NCI-H2196 (cell line): Measurements from ENCODE around the gene APOC3.
A peak's percentile ranks its signal among the peaks of the same experiment; 100 is the strongest.

ENCODE experiments used
- DNase-seq: peaks from one replicate; lab custom pipeline; 2025; ENCODE audit not compliant: unreplicated experiment; lab: John Stamatoyannopoulos, UW

Gene APOC3

GRCh38 chr11:116843661-116844060 is 14.0 kb downstream of the APOC3 start:
- no peak for DNase-seq

GRCh38 chr11:116844722-116845121 is 15.0 kb downstream of the APOC3 start:
- no peak for DNase-seq

- no peak for DNase-seq
Observed at GRCh38 chr11:116847612-116848011, 17.9 kb downstream of the APOC3 start.

- no peak for DNase-seq
Observed at GRCh38 chr11:116849060-116849459, 19.4 kb downstream of the APOC3 start.

GRCh38 chr11:116849486-116849885 is 19.8 kb downstream of the APOC3 start:
- DNase-seq = no peak

GRCh38 chr11:116851626-116852025 is 21.9 kb downstream of the APOC3 start:
- DNase-seq = no peak

DNA sequence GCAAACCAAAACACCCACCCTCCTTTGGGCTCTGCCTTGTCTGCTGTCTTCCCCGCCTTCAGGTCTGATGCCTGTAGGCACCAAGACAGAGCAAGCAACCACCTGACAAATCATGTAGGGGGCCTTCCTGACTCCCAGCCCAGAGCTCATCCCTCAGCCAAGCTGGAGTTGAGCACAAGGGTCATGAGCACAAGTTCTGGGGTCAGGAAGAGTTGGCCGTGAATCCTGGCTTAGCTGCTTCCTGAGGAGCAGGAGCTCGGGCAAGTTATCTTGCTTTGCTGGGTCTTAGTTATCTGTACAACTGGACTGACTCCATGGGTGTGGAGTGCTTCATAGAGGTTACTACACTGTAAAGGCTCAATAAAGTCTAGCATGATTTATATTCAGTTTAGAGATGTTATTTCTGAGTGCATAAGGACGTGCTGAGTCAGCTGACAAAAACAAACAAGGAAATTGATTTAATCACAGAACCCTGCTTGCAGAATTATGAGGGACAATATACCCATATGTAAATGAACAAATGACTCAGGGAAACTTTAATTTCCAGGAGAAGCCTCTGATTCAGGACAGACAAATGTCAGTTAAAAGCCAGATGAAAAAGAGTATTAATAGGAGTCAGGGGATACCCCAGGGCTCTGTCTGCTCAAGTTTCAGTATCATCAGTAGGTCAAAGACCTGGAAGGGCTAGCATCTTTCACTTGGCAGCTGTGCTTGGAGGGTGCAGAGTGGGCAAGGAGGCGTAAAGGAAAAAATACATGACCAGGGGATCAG is 22.7 kb downstream of the APOC3 start:
- no peak for DNase-seq

DNA sequence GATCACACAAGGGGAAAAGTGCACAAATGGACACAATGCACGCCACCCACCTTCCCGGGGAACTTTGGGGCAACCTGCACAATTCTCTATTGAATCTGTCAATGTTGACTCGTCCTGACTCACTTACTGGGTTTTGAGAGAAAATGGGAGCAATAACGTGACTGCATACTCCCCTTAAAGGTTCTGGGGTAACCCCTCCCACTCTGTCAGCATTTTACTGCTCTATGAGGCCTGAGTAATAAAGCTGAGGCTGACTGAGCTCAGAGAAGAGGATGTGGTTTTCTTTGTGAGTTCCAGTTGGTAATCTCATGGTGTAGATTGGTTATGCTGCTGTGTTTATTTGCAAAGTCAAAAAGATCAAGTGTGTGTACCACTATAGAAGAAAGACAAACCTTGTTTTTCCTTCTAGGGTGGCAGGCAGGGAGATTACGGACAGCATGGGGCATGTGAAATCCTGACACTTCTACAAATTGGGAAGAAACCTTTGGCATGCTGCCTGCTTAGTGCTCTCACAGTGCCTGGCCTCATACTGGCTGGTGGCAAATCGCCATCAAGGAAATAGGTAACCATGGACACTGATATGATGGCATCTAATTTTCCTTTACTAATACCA is 23.9 kb downstream of the APOC3 start:
- peak; percentile 76 for DNase-seq

DNA sequence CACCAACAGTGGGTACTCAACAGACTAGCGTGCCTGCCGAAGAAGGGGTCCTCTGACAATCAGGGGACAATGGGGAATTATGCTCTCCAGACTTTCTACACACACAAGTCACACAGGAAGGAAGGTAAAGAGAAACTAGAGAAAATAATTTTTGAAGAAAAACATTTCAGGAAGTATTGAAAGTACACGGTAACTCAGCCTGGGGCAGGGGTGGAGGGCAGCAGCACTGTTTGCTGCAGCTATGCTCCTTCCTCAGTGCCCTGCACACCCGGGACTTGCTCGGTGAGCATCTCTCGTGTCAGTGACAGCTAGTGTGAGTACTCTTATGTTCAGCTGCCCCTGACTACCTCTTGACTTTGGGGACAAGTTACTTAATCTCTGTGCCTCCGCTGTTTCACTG is 25.7 kb downstream of the APOC3 start:
- DNase-seq = no peak

- no peak for DNase-seq
Observed at GRCh38 chr11:116856423-116856822, 26.7 kb downstream of the APOC3 start.

GRCh38 chr11:116857316-116857715 is 27.6 kb downstream of the APOC3 start:
- no peak for DNase-seq

DNA sequence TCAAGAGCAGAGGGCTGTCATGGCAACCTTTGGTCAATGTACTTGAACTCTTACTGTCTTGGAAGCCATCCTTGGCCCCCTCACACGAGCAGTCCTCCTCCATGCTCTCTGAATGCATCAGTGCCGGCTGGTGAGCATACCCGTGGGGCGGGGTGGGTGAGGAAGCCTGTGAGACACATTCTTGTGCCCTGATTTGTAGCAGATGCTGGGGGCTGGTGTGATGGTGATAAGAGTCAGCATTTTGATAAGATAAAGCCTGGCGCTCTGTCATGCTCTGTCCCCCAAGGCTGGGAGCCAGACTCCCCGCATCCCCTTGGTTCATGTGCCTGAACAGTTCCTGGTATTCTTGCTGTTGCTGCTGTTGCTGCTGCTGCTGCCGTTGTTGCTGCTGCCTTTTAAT is 28.2 kb downstream of the APOC3 start:
- DNase-seq = no peak

DNA sequence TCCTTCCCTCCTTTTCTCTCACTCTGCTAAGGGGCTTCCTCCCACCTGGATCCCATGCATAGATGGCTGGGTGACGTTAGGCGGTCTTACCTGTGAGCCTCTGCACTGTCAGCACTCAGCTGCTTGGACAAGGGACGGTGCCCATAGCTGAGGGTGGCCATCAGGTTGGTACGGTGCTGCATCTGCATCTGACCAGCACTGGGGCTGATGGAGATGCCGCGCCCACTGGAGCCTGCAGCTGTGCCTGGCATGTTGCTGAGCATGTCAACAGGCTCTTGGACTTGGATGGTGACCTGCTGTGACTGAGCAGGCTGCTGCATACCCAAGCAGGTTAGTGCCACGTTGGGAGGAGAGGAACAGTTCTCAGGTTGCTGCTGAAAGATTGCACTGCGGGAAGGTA is 29.5 kb downstream of the APOC3 start:
- DNase-seq = no peak

- no peak for DNase-seq
Observed at GRCh38 chr11:116860303-116860702, 30.6 kb downstream of the APOC3 start.

DNA sequence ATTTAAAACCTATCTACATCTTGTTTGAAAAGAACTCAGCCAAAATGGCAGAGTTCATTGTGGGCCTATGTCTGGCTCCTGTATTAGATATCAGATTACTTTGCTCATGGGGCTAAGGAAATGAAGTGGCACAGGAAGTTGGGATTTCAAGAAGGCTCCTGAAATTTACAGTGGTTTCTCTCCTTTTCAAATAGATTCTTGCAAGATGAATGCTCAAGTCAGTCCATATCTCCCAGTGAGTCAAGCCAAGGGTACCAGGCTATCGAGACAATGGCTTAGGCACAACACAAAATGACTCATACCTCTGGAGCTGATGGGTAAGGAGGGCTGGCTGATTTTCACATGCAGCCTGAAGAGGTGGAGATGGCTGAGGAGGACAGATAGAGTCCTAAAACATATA is 31.8 kb downstream of the APOC3 start:
- DNase-seq = no peak

- no peak for DNase-seq
Observed at GRCh38 chr11:116862185-116862584, 32.5 kb downstream of the APOC3 start.

GRCh38 chr11:116862951-116863350 is 33.2 kb downstream of the APOC3 start:
- DNase-seq = no peak

- no peak for DNase-seq
Observed at GRCh38 chr11:116864531-116864930, 34.8 kb downstream of the APOC3 start.

DNA sequence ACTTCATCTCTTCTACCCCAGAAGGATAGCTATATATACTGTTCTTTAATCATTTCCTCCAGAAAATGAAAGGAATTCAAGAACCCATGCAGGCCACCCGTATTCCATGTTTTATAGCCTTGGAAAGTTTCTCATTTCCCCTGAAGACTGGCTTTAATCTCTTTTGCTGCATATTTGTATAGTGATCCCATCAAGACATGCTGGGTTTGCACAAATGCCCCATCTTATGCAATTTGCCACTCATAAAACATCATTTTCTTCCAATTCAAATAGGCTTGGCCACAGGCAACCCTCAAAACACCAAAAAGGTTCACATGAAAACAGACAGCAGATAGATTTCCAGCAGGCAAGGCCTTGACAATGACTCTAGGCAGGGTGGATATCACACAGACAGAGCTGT is 36.0 kb downstream of the APOC3 start:
- DNase-seq = no peak

GRCh38 chr11:116866804-116867455 is 37.2 kb downstream of the APOC3 start:
- DNase-seq = no peak

- no peak for DNase-seq
Observed at GRCh38 chr11:116867619-116868018, 37.9 kb downstream of the APOC3 start.

DNA sequence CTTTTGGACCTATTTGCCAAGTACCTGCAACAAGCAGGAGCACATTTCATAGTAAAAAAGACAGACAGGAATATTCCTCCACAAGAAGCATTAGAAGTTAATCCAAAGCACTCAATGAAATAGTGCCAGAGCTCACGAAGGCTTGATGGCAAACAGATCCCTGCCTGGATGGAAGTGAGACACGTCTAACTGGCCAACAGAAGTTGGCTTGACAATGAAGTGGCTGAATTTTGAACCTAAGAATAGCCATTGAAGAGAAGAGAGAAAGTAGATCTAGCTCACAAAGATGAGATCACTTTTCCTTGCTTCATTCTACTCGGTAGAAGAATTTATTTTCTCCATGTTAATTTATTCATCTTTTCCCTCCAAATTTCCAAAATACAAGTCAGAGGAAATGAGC is 38.4 kb downstream of the APOC3 start:
- DNase-seq = no peak
